Suprapubic skin (tissue), 3 donors: ENCODE results near the gene RUNX3.

Experiments
- CTCF ChIP-seq, 2 donors: fragments of 200-600 bp in 1 of 2; fragments of 450-650 bp in 1 of 2; sonication (generic) in 1 of 2; IDR thresholded peaks; one replicate each; pipeline ENCODE4 v1.5.1; 2016 to 2019; ENCODE audit warnings: antibody characterized with exemption in 2 of 2, mild to moderate bottlenecking in 1 of 2, moderate library complexity in 1 of 2
- EP300 ChIP-seq: sonication (generic); formaldehyde crosslinking; IDR thresholded peaks from one replicate; pipeline ENCODE4 v1.6.1; 2017; ENCODE audit warnings: antibody characterized with exemption

GRCh38 chr1:24865168-24865567 lies 64.9 kb downstream of the RUNX3 start:
- no peak for TF ChIP-seq CTCF (IDR thresholded peaks at IDR 0.05)
- TF ChIP-seq EP300 = no peak
